Parathyroid adenoma (tissue), 2 donors: ENCODE measurements around the gene GGT6.

Experiments
- H2AFZ ChIP-seq: fragments of 300-600 bp; sonication (generic); one replicate; pipeline ENCODE4 v1.7.0; 2017; ENCODE audit warnings: antibody characterized with exemption, mild to moderate bottlenecking
- H3K27ac ChIP-seq: fragments of 300-600 bp; sonication (generic); one replicate; pipeline ENCODE4 v1.7.0; 2017
- H3K27me3 ChIP-seq: fragments of 300-600 bp; sonication (generic); one replicate; pipeline ENCODE4 v1.7.0; 2017; ENCODE audit warnings: low read length; ENCODE audit not compliant: control insufficient read depth, insufficient read depth
- H3K36me3 ChIP-seq: fragments of 300-600 bp; sonication (generic); one replicate; pipeline ENCODE4 v1.7.0; 2017; ENCODE audit warnings: low read length; ENCODE audit not compliant: control insufficient read depth, insufficient read depth
- H3K4me1 ChIP-seq: fragments of 300-600 bp; sonication (generic); one replicate; pipeline ENCODE4 v1.7.0; 2017; ENCODE audit warnings: control low read depth
- H3K4me2 ChIP-seq: fragments of 300-600 bp; sonication (generic); one replicate; pipeline ENCODE4 v1.7.0; 2017; ENCODE audit warnings: low read length
- H3K4me3 ChIP-seq: fragments of 300-600 bp; sonication (generic); one replicate; pipeline ENCODE4 v1.7.0; 2017; ENCODE audit warnings: low read depth, low read length
- H3K79me2 ChIP-seq: fragments of 300-600 bp; sonication (generic); one replicate; pipeline ENCODE4 v1.7.0; 2017; ENCODE audit warnings: control low read depth
- H3K9ac ChIP-seq: fragments of 300-600 bp; sonication (generic); one replicate; pipeline ENCODE4 v1.7.0; 2017; ENCODE audit warnings: mild to moderate bottlenecking
- H3K9me3 ChIP-seq: fragments of 300-600 bp; sonication (generic); one replicate; pipeline ENCODE4 v1.7.0; 2017; ENCODE audit warnings: low read length; ENCODE audit not compliant: control insufficient read depth
- TF ChIP-seq, protein P1 (sequence below): fragments of 300-600 bp; sonication (generic); IDR thresholded peaks from one replicate; pipeline ENCODE4 v1.7.0; 2017; ENCODE audit warnings: antibody characterized with exemption, mild to moderate bottlenecking
- donor health status: primary hyperparathyroidism.

GGT6 gene

GRCh38 chr17:4558347-4558971 is 1.9 kb downstream of the GGT6 start:
- Histone ChIP-seq H3K9ac (no peak overlapping the region), H3K9me3 (no peaks in the 10 kb centered on the region), H3K27ac (no peak overlapping the region), H3K79me2 (no peaks in the 10 kb centered on the region), H3K27me3 (no peaks in the 10 kb centered on the region), H3K36me3 (no peaks in the 10 kb centered on the region), H2AFZ (no peak overlapping the region), H3K4me3 (no peak overlapping the region), H3K4me1 (peaks cover 7% of the 10 kb centered on the region), H3K4me2 (no peak overlapping the region)
- TF ChIP-seq, protein P1, sequence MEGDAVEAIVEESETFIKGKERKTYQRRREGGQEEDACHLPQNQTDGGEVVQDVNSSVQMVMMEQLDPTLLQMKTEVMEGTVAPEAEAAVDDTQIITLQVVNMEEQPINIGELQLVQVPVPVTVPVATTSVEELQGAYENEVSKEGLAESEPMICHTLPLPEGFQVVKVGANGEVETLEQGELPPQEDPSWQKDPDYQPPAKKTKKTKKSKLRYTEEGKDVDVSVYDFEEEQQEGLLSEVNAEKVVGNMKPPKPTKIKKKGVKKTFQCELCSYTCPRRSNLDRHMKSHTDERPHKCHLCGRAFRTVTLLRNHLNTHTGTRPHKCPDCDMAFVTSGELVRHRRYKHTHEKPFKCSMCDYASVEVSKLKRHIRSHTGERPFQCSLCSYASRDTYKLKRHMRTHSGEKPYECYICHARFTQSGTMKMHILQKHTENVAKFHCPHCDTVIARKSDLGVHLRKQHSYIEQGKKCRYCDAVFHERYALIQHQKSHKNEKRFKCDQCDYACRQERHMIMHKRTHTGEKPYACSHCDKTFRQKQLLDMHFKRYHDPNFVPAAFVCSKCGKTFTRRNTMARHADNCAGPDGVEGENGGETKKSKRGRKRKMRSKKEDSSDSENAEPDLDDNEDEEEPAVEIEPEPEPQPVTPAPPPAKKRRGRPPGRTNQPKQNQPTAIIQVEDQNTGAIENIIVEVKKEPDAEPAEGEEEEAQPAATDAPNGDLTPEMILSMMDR = no peak

DNA sequence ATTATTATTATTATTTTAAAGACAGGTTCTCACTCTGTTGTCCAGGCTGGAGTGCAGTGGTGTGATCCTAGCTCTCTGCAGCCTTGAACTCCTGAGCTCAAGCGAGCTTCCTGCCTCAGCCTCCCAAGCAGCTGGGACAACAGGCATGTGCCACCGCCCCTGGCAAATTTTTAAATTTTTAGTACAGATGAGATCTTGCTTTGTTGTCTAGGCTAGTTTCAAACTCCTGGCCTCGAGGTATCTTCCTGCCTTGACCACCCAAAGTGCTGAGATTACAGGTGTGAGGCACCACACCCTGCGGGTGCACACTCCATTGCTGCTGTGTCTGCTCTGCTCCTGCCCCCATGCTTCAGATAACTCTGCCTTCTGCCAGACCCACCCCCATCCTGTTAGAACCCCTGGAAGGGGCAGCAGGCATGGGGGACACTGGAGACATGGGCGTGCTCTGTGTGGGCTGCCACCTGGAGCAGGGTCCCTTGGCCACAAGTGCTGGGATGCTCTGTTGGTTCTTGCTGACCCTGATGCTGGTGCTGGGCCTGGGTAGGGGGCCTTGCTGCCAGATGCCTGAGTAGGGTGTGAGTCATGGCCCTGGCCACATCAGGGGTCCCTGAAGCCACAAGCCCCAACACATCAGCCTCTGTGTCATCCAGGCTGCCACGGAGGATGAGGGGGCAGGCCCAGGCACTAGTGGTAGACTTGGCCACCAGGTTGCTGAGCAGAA is 2.6 kb downstream of the GGT6 start:
- TF ChIP-seq, protein P1 = no peak
- peaks cover 7% of the 10 kb centered on the region for H3K4me1 ChIP-seq

GRCh38 chr17:4556996-4557395 is 3.4 kb downstream of the GGT6 start:
- Histone ChIP-seq H2AFZ (peak overlapping the region; percentile 7), H3K27me3 (no peaks in the 10 kb centered on the region), H3K9ac (no peak overlapping the region), H3K4me1 (peaks cover 7% of the 10 kb centered on the region), H3K4me3 (no peak overlapping the region), H3K36me3 (no peaks in the 10 kb centered on the region), H3K9me3 (no peaks in the 10 kb centered on the region), H3K4me2 (no peak overlapping the region), H3K27ac (no peak overlapping the region), H3K79me2 (no peaks in the 10 kb centered on the region)
- TF ChIP-seq, protein P1 = no peak

More for the DNA sequence above, 2.6 kb downstream of the GGT6 start:
- Histone ChIP-seq H2AFZ (no peak overlapping the region), H3K27me3 (no peaks in the 10 kb centered on the region), H3K27ac (no peak overlapping the region), H3K79me2 (no peaks in the 10 kb centered on the region), H3K4me3 (no peak overlapping the region), H3K9me3 (no peaks in the 10 kb centered on the region), H3K36me3 (no peaks in the 10 kb centered on the region), H3K4me2 (no peak overlapping the region), H3K9ac (no peak overlapping the region)

GRCh38 chr17:4555873-4556759 is 4.3 kb downstream of the GGT6 start:
- peak overlapping the region; percentile 89 for H3K4me3 ChIP-seq
- peak overlapping the region; percentile 100 for H2AFZ ChIP-seq
- no peaks in the 10 kb centered on the region for H3K9me3 ChIP-seq
- no peaks in the 10 kb centered on the region for H3K27me3 ChIP-seq
- peaks cover 7% of the 10 kb centered on the region for H3K4me1 ChIP-seq
- H3K27ac ChIP-seq = peak overlapping the region; percentile 83
- no peaks in the 10 kb centered on the region for H3K36me3 ChIP-seq
- peak overlapping the region; percentile 69 for H3K9ac ChIP-seq
- H3K79me2 ChIP-seq = no peaks in the 10 kb centered on the region
- TF ChIP-seq, protein P1 = no peak
- peak overlapping the region; percentile 87 for H3K4me2 ChIP-seq
